H1 (cell line): ENCODE measurements around the gene GNG8. TPM values are rescaled to one million over a fixed set of nuclear protein-coding genes. Genes with fewer than 3 reads are reported as not detected.

ENCODE experiments used
- CTCF ChIA-PET: fragments of 300-600 bp; sonication (Branson Sonifier 250); formaldehyde crosslinking; loops from one replicate; lab custom pipeline; 2021; ENCODE audit not compliant: partially characterized antibody; lab: Charles Lee
- POLR2A ChIA-PET: fragments of 300-600 bp; sonication (Branson Sonifier 250); formaldehyde crosslinking; loops from one replicate; lab custom pipeline; 2021; ENCODE audit warnings: inconsistent platforms; ENCODE audit not compliant: partially characterized antibody; lab: Charles Lee
- DNase-seq, 2 experiments: peaks; one replicate each; pipeline versions ENCODE4 v3.0.0 to v3.0.0-alpha.2; 2010 to 2022; ENCODE audit warnings: low spot score in 2 of 2, low read depth in 1 of 2, mixed read lengths in 1 of 2
- FAIRE-seq: peaks from 2 replicates; lab custom pipeline; 2011; peaks lifted over from hg19 to GRCh38; lab: Jason Lieb, UNC
- H2AFZ ChIP-seq: 2 replicates; pipeline ENCODE4 v1.8.1; 2012; ENCODE audit warnings: low read length, inconsistent platforms
- H2AK5ac ChIP-seq: 2 replicates; pipeline ENCODE4 v1.6.1; 2013; ENCODE audit warnings: low read depth, low read length
- H2BK120ac ChIP-seq: replicated peaks from 2 replicates; pipeline ENCODE3; 2013; ENCODE audit warnings: low read depth, low read length, inconsistent platforms
- H2BK12ac ChIP-seq: 2 replicates; pipeline ENCODE4 v1.6.1; 2013; ENCODE audit warnings: low read depth, low read length
- H2BK15ac ChIP-seq: 2 replicates; pipeline ENCODE4 v1.6.1; 2013; ENCODE audit warnings: low read length
- H2BK20ac ChIP-seq: 2 replicates; pipeline ENCODE4 v1.6.1; 2013; ENCODE audit warnings: low read length
- H2BK5ac ChIP-seq: 2 replicates; pipeline ENCODE4 v1.6.1; 2013; ENCODE audit warnings: low read depth, low read length
- H3K14ac ChIP-seq: 2 replicates; pipeline ENCODE4 v1.6.1; 2013; ENCODE audit warnings: inconsistent platforms; ENCODE audit not compliant: insufficient read length
- H3K18ac ChIP-seq: 2 replicates; pipeline ENCODE4 v1.6.1; 2013; ENCODE audit warnings: low read length; ENCODE audit errors: extremely low read depth
- H3K23ac ChIP-seq: 2 replicates; pipeline ENCODE4 v1.6.1; 2013; ENCODE audit warnings: inconsistent platforms; ENCODE audit not compliant: insufficient read length
- H3K23me2 ChIP-seq: 2 replicates; pipeline ENCODE4 v1.6.1; 2013; ENCODE audit warnings: low read depth, low read length
- H3K27ac ChIP-seq: 2 replicates; pipeline ENCODE4 v1.6.1; 2011; ENCODE audit warnings: low read depth, low read length, inconsistent platforms
- H3K27me3 ChIP-seq, 4 experiments: replicated peaks in 1 of 4; 1 replicate in 1 of 4; 2 replicates in 3 of 4; pipeline versions ENCODE4 v1.6.1 to v1.8.1; 2011 to 2013; ENCODE audit warnings: low read length in 3 of 4, mild to moderate bottlenecking in 3 of 4, inconsistent platforms in 2 of 4, mixed read lengths in 2 of 4, moderate library complexity in 1 of 4; ENCODE audit not compliant: control insufficient read depth in 3 of 4, insufficient read depth in 3 of 4; ENCODE audit errors: extremely low read depth in 1 of 4
- H3K36me3 ChIP-seq, 4 experiments: 2 replicates each; pipeline versions ENCODE4 v1.6.1 to v1.8.1; 2011 to 2013; ENCODE audit warnings: mild to moderate bottlenecking in 4 of 4, low read length in 3 of 4, moderate library complexity in 2 of 4, control low read depth in 1 of 4, inconsistent platforms in 1 of 4; ENCODE audit not compliant: insufficient read depth in 4 of 4, control insufficient read depth in 2 of 4
- H3K4ac ChIP-seq: replicated peaks from 2 replicates; pipeline ENCODE3; 2013; ENCODE audit warnings: low read length, low read depth, mixed read lengths, inconsistent platforms; ENCODE audit not compliant: insufficient read length
- H3K4me1 ChIP-seq, 4 experiments: replicated peaks in 1 of 4; 1 replicate in 1 of 4; 2 replicates in 3 of 4; pipeline versions ENCODE4 v1.6.1 to v1.8.1; 2011 to 2013; ENCODE audit warnings: low read length in 3 of 4, inconsistent platforms in 2 of 4, mixed read lengths in 1 of 4; ENCODE audit not compliant: insufficient read depth in 4 of 4, control insufficient read depth in 3 of 4
- H3K4me2 ChIP-seq, 2 experiments: 2 replicates each; pipeline versions ENCODE4 v1.6.1 to v1.8.1; 2011 to 2013; ENCODE audit warnings: low read depth in 2 of 2, low read length in 2 of 2, control low read depth in 1 of 2, inconsistent platforms in 1 of 2, mild to moderate bottlenecking in 1 of 2; ENCODE audit not compliant: insufficient read depth in 1 of 2
- H3K4me3 ChIP-seq, 4 experiments: fragments of 200-600, 300-600 bp in 1 of 4; sonication (generic), shearing (Covaris generic), sonication (Bioruptor Twin) in 1 of 4; 2 replicates each; pipeline versions ENCODE4 v1.5.1 to v1.8.1; 2011 to 2016; ENCODE audit warnings: low read length in 4 of 4, low read depth in 3 of 4, control low read depth in 2 of 4, inconsistent platforms in 2 of 4, mild to moderate bottlenecking in 2 of 4, mixed read lengths in 1 of 4, moderate library complexity in 1 of 4; ENCODE audit not compliant: insufficient read depth in 2 of 4; ENCODE audit errors: extremely low read depth in 1 of 4
- H3K56ac ChIP-seq: replicated peaks from 2 replicates; pipeline ENCODE3; 2013; ENCODE audit warnings: low read depth, mild to moderate bottlenecking, mixed read lengths, low read length, inconsistent platforms; ENCODE audit not compliant: insufficient read length
- H3K79me1 ChIP-seq: 2 replicates; pipeline ENCODE4 v1.6.1; 2013; ENCODE audit warnings: low read depth, low read length, control low read depth
- H3K79me2 ChIP-seq, 2 experiments: 2 replicates each; pipeline versions ENCODE4 v1.6.1 to v1.8.1; 2012 to 2013; ENCODE audit warnings: low read length in 2 of 2, mild to moderate bottlenecking in 2 of 2, inconsistent platforms in 1 of 2; ENCODE audit not compliant: insufficient read depth in 2 of 2, control insufficient read depth in 1 of 2
- H3K9ac ChIP-seq, 4 experiments: replicated peaks in 1 of 4; 1 replicate in 1 of 4; 2 replicates in 3 of 4; pipeline versions ENCODE4 v1.6.1 to v1.8.1; 2011 to 2013; ENCODE audit warnings: low read depth in 3 of 4, low read length in 3 of 4, control low read depth in 2 of 4, mild to moderate bottlenecking in 2 of 4, moderate library complexity in 2 of 4, inconsistent platforms in 1 of 4; ENCODE audit errors: extremely low read depth in 1 of 4
- H3K9me3 ChIP-seq, 2 experiments: 2 replicates each; pipeline versions ENCODE4 v1.6.1 to v1.8.1; 2012 to 2013; ENCODE audit warnings: mild to moderate bottlenecking in 2 of 2, moderate library complexity in 2 of 2, control low read depth in 1 of 2, inconsistent platforms in 1 of 2, low read depth in 1 of 2, low read length in 1 of 2, mixed read lengths in 1 of 2; ENCODE audit not compliant: insufficient read depth in 2 of 2
- H4K20me1 ChIP-seq, 2 experiments: replicated peaks in 1 of 2; 2 replicates each; pipeline versions ENCODE3 to v1.8.1; 2011 to 2013; ENCODE audit warnings: inconsistent platforms in 2 of 2, low read length in 2 of 2, mild to moderate bottlenecking in 1 of 2; ENCODE audit not compliant: insufficient read depth in 2 of 2, control insufficient read depth in 1 of 2
- H4K5ac ChIP-seq: 2 replicates; pipeline ENCODE4 v1.6.1; 2013; ENCODE audit warnings: low read length, low read depth, mixed read lengths, inconsistent platforms; ENCODE audit not compliant: insufficient read length
- H4K8ac ChIP-seq: 2 replicates; pipeline ENCODE4 v1.8.0; 2013; ENCODE audit warnings: mild to moderate bottlenecking, moderate library complexity, low read length, inconsistent platforms; ENCODE audit not compliant: insufficient read depth; ENCODE audit errors: extremely low read depth
- H4K91ac ChIP-seq: replicated peaks from 2 replicates; pipeline ENCODE3; 2013; ENCODE audit warnings: low read length, mixed read lengths, inconsistent platforms; ENCODE audit not compliant: insufficient read length
- ASH2L ChIP-seq: fragments of 200-600, 300-600 bp; sonication (generic); IDR thresholded peaks from one replicate; pipeline ENCODE4 v1.7.1; 2017; ENCODE audit warnings: low read length
- JUN ChIP-seq: IDR thresholded peaks from 2 replicates; pipeline ENCODE4 v1.6.1; 2011; ENCODE audit warnings: low read depth, mild to moderate bottlenecking, improper control_type of control experiment, low read length
- KDM4A ChIP-seq: IDR thresholded peaks from one replicate; pipeline ENCODE4 v1.7.1; 2012; ENCODE audit warnings: low read depth, mild to moderate bottlenecking, moderate library complexity, low read length, inconsistent platforms; ENCODE audit not compliant: severe bottlenecking
- MAFK ChIP-seq: IDR thresholded peaks from 2 replicates; pipeline ENCODE4 v1.6.1; 2012; ENCODE audit warnings: low read depth, mild to moderate bottlenecking, improper control_type of control experiment, low read length
- NANOG ChIP-seq: IDR thresholded peaks from 2 replicates; pipeline ENCODE4 v1.6.1; 2011; ENCODE audit warnings: low read length, low read depth, mild to moderate bottlenecking, inconsistent platforms; ENCODE audit not compliant: insufficient read depth, poor library complexity, severe bottlenecking
- POLR2A ChIP-seq, 2 experiments: IDR thresholded peaks; 1 replicate in 1 of 2; 2 replicates in 1 of 2; pipeline ENCODE4 v1.6.1; 2011; ENCODE audit warnings: low read depth in 2 of 2, low read length in 2 of 2, mild to moderate bottlenecking in 2 of 2; ENCODE audit errors: control extremely low read depth in 1 of 2
- SP1 ChIP-seq: IDR thresholded peaks from 2 replicates; pipeline ENCODE4 v1.6.1; 2011; ENCODE audit warnings: low read depth, low read length
- SUZ12 ChIP-seq: fragments of 200-600 bp; sonication (generic); IDR thresholded peaks from 2 replicates; pipeline ENCODE4 v1.6.1; 2012; ENCODE audit warnings: mild to moderate bottlenecking, inconsistent platforms, low read length, moderate library complexity, mixed read lengths
- TEAD4 ChIP-seq: IDR thresholded peaks from 2 replicates; pipeline ENCODE4 v1.6.1; 2012; ENCODE audit warnings: low read depth, low read length, inconsistent platforms, mixed read lengths
- WGBS, 2 experiments: shearing (Covaris generic) in 1 of 2; methylation state at CpG; one replicate each; pipeline versions ENCODE4 v1.1.6 to v1.1.7; 2013 to 2015; ENCODE audit warnings: low lambda C conversion rate in 2 of 2, mixed read lengths in 2 of 2, inconsistent platforms in 1 of 2, low coverage in 1 of 2, missing lambda C conversion rate in 1 of 2; ENCODE audit not compliant: insufficient replicate concordance in 2 of 2, insufficient coverage in 1 of 2, insufficient read length in 1 of 2; ENCODE audit errors: extremely low coverage in 1 of 2, missing lambda C conversion rate in 1 of 2; 5-methylcytosine and 5-hydroxymethylcytosine counted together
- polyA plus RNA-seq, 7 experiments: library from polyadenylated mRNA; depleted of rRNA in 3 of 7; stranded (reverse) in 5 of 7; unstranded in 2 of 7; fragments of >200 nt in 5 of 7; fragments of 200-250 nt in 2 of 7; gene quantifications; 1 replicate in 5 of 7; 2 replicates in 1 of 7; 4 replicates in 1 of 7; pipeline versions ENCODE4 v1.2.1 to v1.2.3, GENCODE V29; 2011 to 2013; ENCODE audit warnings: missing spikeins in 2 of 7, mixed read lengths in 2 of 7
- total RNA-seq: library from RNA; stranded (reverse); fragmentation: NEBNext Ultra II Directional; extraction: Animal tissue kit (Norgen Biotek cat#: 25700); gene quantifications from 2 replicates; pipeline ENCODE4 v1.2.1, GENCODE V29; 2021
- TF ChIP-seq, protein P1 (sequence below): IDR thresholded peaks from 2 replicates; pipeline ENCODE4 v1.6.1; 2012; ENCODE audit warnings: inconsistent platforms

The GNG8 gene
- total and polyA plus RNA-seq, 2 of the 8 experiments (the other 6 are each of a cell fraction or from before 2014, with no cell fraction given), result not detected

DNA sequence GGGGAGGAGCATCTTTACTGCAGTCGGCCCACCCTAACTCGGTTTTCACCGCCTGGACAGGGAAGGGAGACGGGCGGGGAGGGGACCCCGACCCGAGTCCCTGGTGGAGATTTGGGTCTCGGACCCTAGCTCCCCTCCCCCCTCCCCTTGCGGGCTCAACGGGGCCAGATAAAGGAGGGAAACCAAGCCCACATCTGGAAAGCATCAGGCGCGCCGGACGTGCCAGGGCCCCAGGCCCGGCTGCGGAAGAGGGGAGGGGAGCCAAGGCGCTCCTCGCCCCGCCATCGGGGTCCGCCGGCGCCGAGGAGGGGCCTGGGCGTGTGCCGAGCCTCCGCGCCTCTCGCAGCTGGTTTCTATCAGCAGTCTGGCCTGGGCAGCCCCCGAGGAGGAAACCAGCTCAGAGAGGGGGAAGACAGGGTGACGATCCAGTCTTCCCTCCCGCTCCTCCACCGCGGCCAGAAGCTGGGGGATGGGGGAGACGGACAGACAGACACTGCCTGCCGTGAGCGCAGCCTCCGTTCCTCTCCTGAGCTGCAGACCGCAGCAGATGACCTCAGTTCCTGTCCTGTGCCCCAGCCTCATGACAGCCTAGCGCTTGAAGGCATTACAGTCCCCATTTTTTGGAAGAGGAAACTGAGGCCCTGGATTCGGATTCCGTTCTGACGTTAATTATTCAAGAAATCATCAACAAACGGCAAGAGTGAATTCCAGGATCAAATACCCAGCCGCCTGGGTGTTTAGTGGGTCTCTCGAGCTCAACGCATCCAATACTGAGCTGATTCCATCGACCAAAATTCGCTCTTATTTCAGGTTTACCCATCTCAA lies 3.6 kb upstream of the GNG8 start:
- Histone ChIP-seq H3K79me2 (no peaks in the 10 kb centered on the region), H2BK15ac (peak overlapping the region; percentile 88; the same call in 1 of the 2 replicates), H2AK5ac (no peak overlapping the region), H3K36me3 (no peaks in the 10 kb centered on the region), H3K18ac (peak overlapping the region; percentile 75), H3K23ac (no peak overlapping the region), H3K9me3 (no peaks in the 10 kb centered on the region), H2AFZ (peak overlapping the region; percentile 75; the same call in 1 of the 2 replicates), H3K4me2 (peak overlapping the region; percentile 41 to 89), H3K9ac (peak overlapping the region in 3 of 4 experiments; percentile 3 to 26 (median 20); a peak in 1 of 7 replicates), H4K91ac (no peak overlapping the region), H3K4me1 (peaks cover 0 to 16% (median 6%) of the 10 kb centered on the region in 4 experiments; a peak in 5 of 7 replicates), H3K14ac (no peak overlapping the region), H4K8ac (no peak overlapping the region; the same call in 1 of the 2 replicates), H2BK5ac (no peak overlapping the region; the same call in 1 of the 2 replicates), H3K56ac (peak overlapping the region; percentile 11), H3K4me3 (peak overlapping the region; percentile 38 to 67 (median 62)), H2BK20ac (no peak overlapping the region), H3K27me3 (peaks cover 5 to 48% (median 41%) of the 10 kb centered on the region in 4 experiments), H2BK120ac (no peak overlapping the region), H3K4ac (no peak overlapping the region), H3K27ac (no peak overlapping the region), H2BK12ac (peak overlapping the region; percentile 60; the same call in 1 of the 2 replicates), H4K20me1 (peaks cover 0 to 11% of the 10 kb centered on the region in 2 experiments), H3K79me1 (no peaks in the 10 kb centered on the region), H4K5ac (peak overlapping the region; percentile 10), H3K23me2 (peaks cover 21% of the 10 kb centered on the region)
- FAIRE-seq (no peak), DNase-seq (no peak)
- ChIA-PET CTCF (interaction anchor here (0.6 to 1.1 kb wide), 4 partner anchors 11 to 124 kb away, joined by 3 read pairs; no protein-coding TSS in a partner anchor), POLR2A (interaction anchor here (1.0 to 2.1 kb wide), 3 partner anchors 14 to 33 kb away, joined by 3 to 5 read pairs (median 5); no protein-coding TSS in a partner anchor)
- WGBS, 2 experiments, result 14% methylated on average over 19 of the region's 49 CpGs; no CpG with 5 or more reads in 1 of the 2 experiments
- peak; percentile 90 for TF ChIP-seq KDM4A
- 0 out of 2 replicates have a peak, but pooled peaks have one; percentile 9 for TF ChIP-seq TEAD4
- peak; percentile 14; the same call in 1 of the 2 replicates for TF ChIP-seq SP1
- peak; percentile 44 for TF ChIP-seq NANOG
- no peak for TF ChIP-seq MAFK
- TF ChIP-seq JUN, result no peak
- peak; percentile 24 for TF ChIP-seq ASH2L
- TF ChIP-seq POLR2A (IDR thresholded peaks at IDR 0.05; ENCODE audit: control extremely low read depth in 1 of 2, low read depth in 2 of 2, low read length in 2 of 2), result peak in 1 of 2 experiments; percentile 47; a peak in 1 of 3 replicates
- TF ChIP-seq SUZ12, result peak; percentile 33; the same call in 1 of the 2 replicates
- TF ChIP-seq, protein P1, sequence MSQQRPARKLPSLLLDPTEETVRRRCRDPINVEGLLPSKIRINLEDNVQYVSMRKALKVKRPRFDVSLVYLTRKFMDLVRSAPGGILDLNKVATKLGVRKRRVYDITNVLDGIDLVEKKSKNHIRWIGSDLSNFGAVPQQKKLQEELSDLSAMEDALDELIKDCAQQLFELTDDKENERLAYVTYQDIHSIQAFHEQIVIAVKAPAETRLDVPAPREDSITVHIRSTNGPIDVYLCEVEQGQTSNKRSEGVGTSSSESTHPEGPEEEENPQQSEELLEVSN, result peak; percentile 31; the same call in 1 of the 2 replicates
